OCI-LY7 (cell line): ENCODE measurements around the gene ANKS1A. TPM values are rescaled to one million over a fixed set of nuclear protein-coding genes. Genes with fewer than 3 reads are reported as not detected.

Source experiments
- BruUV-seq: library from RNA; stranded (reverse); fragments of 400-500 nt; replicated peaks from 2 replicates; lab custom pipeline; 2021; lab: Mats Ljungman, UMichigan
- CTCF ChIA-PET: fragments of 300-600 bp; sonication (Branson Sonifier 250); formaldehyde crosslinking; loops from one replicate; lab custom pipeline; 2022; ENCODE audit warnings: antibody characterized with exemption; ENCODE audit not compliant: unreplicated experiment; lab: Charles Lee
- POLR2A ChIA-PET: fragments of 300-600 bp; sonication (Branson Sonifier 250); formaldehyde crosslinking; loops from one replicate; lab custom pipeline; 2022; ENCODE audit warnings: antibody characterized with exemption; lab: Charles Lee
- DNase-seq: peaks from one replicate; pipeline ENCODE4 v3.0.0-alpha.2; 2015; ENCODE audit warnings: low spot score
- H2AFZ ChIP-seq: fragments of 200-600 bp; sonication (generic), shearing (Covaris generic); 2 replicates; pipeline ENCODE4 v1.6.1; 2014; ENCODE audit warnings: mild to moderate bottlenecking, antibody characterized with exemption, low read length, moderate library complexity
- H3K27ac ChIP-seq: fragments of 200-600 bp; sonication (generic); 2 replicates; pipeline ENCODE4 v1.5.1; 2014; ENCODE audit warnings: mixed run types, low read depth, mild to moderate bottlenecking, moderate library complexity, low read length, inconsistent platforms; ENCODE audit not compliant: poor library complexity, severe bottlenecking
- H3K36me3 ChIP-seq: fragments of 200-600 bp; sonication (generic); 2 replicates; pipeline ENCODE4 v1.6.1; 2014; ENCODE audit warnings: mild to moderate bottlenecking, antibody characterized with exemption, low read length, moderate library complexity, mixed read lengths; ENCODE audit not compliant: insufficient read depth
- H3K4me1 ChIP-seq: fragments of 200-600 bp; sonication (generic); 2 replicates; pipeline ENCODE4 v1.5.1; 2014; ENCODE audit warnings: mild to moderate bottlenecking, low read length; ENCODE audit not compliant: insufficient read depth, poor library complexity, severe bottlenecking
- H3K4me2 ChIP-seq: fragments of 200-600 bp; sonication (generic); 2 replicates; pipeline ENCODE4 v1.6.1; 2014; ENCODE audit warnings: mild to moderate bottlenecking, low read length
- H3K4me3 ChIP-seq: fragments of 200-600 bp; sonication (generic); 2 replicates; pipeline ENCODE4 v1.5.1; 2014; ENCODE audit warnings: mild to moderate bottlenecking, low read depth, low read length; ENCODE audit not compliant: poor library complexity, severe bottlenecking
- H3K79me2 ChIP-seq: fragments of 200-600 bp; sonication (generic); 2 replicates; pipeline ENCODE4 v1.6.1; 2016; ENCODE audit warnings: low read depth, mild to moderate bottlenecking, low read length, moderate library complexity, mixed read lengths; ENCODE audit not compliant: insufficient read depth
- H3K9me2 ChIP-seq: fragments of 200-600 bp; sonication (generic); 2 replicates; pipeline ENCODE4 v1.6.1; 2016; ENCODE audit warnings: mild to moderate bottlenecking, low read length, mixed read lengths; ENCODE audit not compliant: insufficient read depth
- H3K9me3 ChIP-seq: fragments of 200-600 bp; sonication (generic); 2 replicates; pipeline ENCODE4 v1.6.1; 2014; ENCODE audit warnings: mild to moderate bottlenecking, mixed run types, low read length, mixed read lengths
- H4K20me1 ChIP-seq: fragments of 200-600 bp; sonication (generic); 2 replicates; pipeline ENCODE4 v1.6.1; 2014; ENCODE audit warnings: mild to moderate bottlenecking, antibody characterized with exemption, low read length, moderate library complexity, mixed read lengths; ENCODE audit not compliant: insufficient read depth
- EZH2phosphoT487 ChIP-seq: fragments of 200-600 bp; sonication (generic); IDR thresholded peaks from 2 replicates; pipeline ENCODE4 v1.6.1; 2018; ENCODE audit warnings: low read depth, borderline replicate concordance, mild to moderate bottlenecking, mixed run types, antibody characterized with exemption, low read length, moderate library complexity, mixed read lengths
- intact Hi-C: fragments of 100-400 bp; cut with micrococcal nuclease; formaldehyde crosslinking; loops from one replicate; pipeline ENCODE4 v1.10.0; 2022; ENCODE audit not compliant: unreplicated experiment
- total RNA-seq, 2 experiments: library from RNA; depleted of rRNA in 1 of 2; stranded (reverse); fragments of >200 nt in 1 of 2; shearing (Covaris generic) in 1 of 2; gene quantifications; 2 replicates each; pipeline ENCODE4 v1.2.3, GENCODE V29; 2014 to 2022
- TF ChIP-seq, protein P1 (sequence below): fragments of 200-600 bp; sonication (generic); conservative IDR thresholded peaks from 2 replicates; pipeline ENCODE4 v1.5.1; 2014; ENCODE audit warnings: mild to moderate bottlenecking, antibody characterized with exemption, low read length, moderate library complexity, mixed read lengths

ANKS1A gene
- total RNA-seq, 2 experiments from 2014 or later: 7.8 to 13.8 TPM

DNA sequence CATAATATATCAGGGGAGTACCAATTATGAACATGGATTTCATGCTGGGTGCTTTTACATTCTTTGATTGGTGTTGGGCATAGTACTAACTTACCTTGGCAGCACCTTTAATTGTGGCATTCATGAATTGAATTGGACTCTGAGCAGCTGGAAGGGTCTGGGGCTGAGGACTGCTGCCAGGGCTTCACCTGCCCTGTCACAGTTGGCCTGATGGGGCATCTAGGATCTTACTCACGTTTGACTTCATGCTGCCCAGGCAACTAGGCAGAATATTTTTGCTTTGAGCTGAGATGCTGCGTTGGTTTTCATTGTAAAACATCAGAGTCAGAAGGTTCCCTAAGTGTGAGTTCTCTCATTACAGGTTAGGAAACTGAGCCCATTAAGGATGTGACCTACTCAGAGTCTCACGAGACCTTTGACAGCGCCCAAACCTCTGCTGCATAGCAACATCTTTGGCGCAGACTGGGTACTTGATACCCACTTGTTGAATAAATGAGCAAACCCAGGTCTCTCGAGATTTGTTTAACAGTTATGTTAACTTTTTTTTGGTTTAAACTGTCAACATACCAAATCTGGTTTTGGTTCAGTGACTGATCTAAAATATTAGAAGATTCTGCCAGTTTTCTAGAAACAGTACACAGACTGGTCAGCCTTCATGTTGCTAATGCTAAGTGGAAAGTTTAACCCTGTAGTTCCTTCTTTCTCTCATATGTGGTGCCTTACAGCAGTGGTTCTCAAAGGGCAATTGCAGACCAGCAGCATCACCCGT is 147.2 kb downstream of the ANKS1A start:
- Histone ChIP-seq H3K79me2 (no peaks in the 10 kb centered on the region), H3K27ac (no peak overlapping the region), H4K20me1 (no peaks in the 10 kb centered on the region), H3K9me3 (no peaks in the 10 kb centered on the region), H3K36me3 (no peaks in the 10 kb centered on the region), H3K4me2 (no peak overlapping the region), H3K4me3 (no peak overlapping the region), H3K9me2 (no peaks in the 10 kb centered on the region), H3K4me1 (no peaks in the 10 kb centered on the region), H2AFZ (no peak overlapping the region)
- TF ChIP-seq EZH2phosphoT487: no peak
- TF ChIP-seq, protein P1, sequence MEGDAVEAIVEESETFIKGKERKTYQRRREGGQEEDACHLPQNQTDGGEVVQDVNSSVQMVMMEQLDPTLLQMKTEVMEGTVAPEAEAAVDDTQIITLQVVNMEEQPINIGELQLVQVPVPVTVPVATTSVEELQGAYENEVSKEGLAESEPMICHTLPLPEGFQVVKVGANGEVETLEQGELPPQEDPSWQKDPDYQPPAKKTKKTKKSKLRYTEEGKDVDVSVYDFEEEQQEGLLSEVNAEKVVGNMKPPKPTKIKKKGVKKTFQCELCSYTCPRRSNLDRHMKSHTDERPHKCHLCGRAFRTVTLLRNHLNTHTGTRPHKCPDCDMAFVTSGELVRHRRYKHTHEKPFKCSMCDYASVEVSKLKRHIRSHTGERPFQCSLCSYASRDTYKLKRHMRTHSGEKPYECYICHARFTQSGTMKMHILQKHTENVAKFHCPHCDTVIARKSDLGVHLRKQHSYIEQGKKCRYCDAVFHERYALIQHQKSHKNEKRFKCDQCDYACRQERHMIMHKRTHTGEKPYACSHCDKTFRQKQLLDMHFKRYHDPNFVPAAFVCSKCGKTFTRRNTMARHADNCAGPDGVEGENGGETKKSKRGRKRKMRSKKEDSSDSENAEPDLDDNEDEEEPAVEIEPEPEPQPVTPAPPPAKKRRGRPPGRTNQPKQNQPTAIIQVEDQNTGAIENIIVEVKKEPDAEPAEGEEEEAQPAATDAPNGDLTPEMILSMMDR: no peak
- intact Hi-C loops: no loop called here
- BruUV-seq: no TSS peak
- CTCF ChIA-PET: no interaction called here
- POLR2A ChIA-PET: no interaction called here
- DNase-seq: no peak

DNA sequence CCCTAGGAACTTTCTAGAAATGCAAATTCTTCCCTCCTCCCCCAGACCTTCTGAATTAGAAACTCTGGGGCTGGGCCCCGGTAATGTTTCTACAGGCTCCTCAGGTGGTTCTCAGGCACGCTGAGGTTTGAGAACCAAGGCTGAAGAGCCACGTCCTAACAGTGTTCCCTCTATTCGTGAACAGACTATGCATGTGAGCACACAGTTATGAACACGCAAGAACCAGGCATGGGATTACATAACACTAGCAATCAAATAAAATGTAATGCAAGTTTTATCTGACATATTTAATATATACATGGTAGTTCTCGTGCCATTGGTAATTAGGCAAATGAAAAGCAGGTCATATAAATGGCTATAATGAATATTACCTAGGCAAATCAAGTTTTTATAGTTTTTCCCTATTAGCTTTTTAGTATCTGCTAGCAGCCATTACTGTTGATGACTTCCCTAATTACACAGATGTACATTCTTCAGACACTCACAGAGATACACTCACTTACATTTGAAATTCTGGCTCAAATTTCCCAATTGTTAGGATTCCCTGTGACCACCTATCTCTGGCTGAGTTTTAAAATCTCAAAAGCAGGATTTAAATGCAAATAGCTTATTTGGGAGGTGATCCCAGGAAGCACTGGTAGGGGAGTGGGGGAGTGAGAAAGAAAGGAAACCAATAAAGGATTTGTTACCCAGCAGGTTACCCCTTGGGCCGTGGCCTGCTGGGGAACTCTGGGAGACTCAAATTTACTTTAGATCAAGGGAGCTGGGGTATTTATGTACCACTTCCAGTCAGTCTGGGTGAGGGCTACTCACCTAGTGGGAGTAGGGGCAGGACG is 148.0 kb downstream of the ANKS1A start:
- Histone ChIP-seq H3K27ac (no peak overlapping the region), H3K4me1 (no peaks in the 10 kb centered on the region), H2AFZ (no peak overlapping the region), H3K4me3 (no peak overlapping the region), H3K36me3 (no peaks in the 10 kb centered on the region), H3K4me2 (no peak overlapping the region), H3K9me2 (no peaks in the 10 kb centered on the region), H3K9me3 (no peaks in the 10 kb centered on the region), H4K20me1 (no peaks in the 10 kb centered on the region), H3K79me2 (no peaks in the 10 kb centered on the region)
- POLR2A ChIA-PET: no interaction called here
- intact Hi-C loops: no loop called here
- no peak for DNase-seq
- BruUV-seq: no TSS peak
- TF ChIP-seq EZH2phosphoT487: no peak
- TF ChIP-seq, protein P1: no peak
- CTCF ChIA-PET: no interaction called here

DNA sequence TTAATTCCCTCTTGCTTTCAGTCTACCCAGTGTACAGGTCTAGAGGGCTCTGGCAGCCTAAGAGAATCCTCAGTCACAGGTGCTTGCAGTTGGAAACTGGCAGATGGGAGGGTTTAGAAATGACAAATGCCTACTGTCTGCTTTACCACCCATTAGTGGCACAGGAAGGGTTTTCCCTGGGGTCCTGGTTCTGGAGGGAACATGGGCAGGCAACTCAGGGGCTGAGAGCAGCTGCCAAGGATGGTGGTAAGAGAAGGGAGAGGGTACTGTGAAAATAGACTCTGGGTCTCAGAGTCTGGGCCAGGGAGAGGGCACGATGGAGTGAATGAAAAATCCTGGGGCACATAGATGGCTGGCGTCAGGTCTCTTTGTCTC is 148.6 kb downstream of the ANKS1A start:
- Histone ChIP-seq H2AFZ (no peak overlapping the region), H3K4me1 (no peaks in the 10 kb centered on the region), H3K36me3 (no peaks in the 10 kb centered on the region), H3K27ac (no peak overlapping the region), H3K4me2 (no peak overlapping the region), H3K4me3 (no peak overlapping the region), H3K9me2 (no peaks in the 10 kb centered on the region), H3K9me3 (no peaks in the 10 kb centered on the region), H4K20me1 (no peaks in the 10 kb centered on the region), H3K79me2 (no peaks in the 10 kb centered on the region)
- ChIA-PET POLR2A (no interaction called here), CTCF (no interaction called here)
- DNase-seq: no peak
- no TSS peak for BruUV-seq
- TF ChIP-seq EZH2phosphoT487: no peak
- TF ChIP-seq, protein P1: no peak
- intact Hi-C loops: no loop called here
